Caco-2 (cell line): ENCODE data around the gene RIF1. TPM values are rescaled to one million over a fixed set of nuclear protein-coding genes. Genes with fewer than 3 reads are reported as not detected.

Source experiments
- BruUV-seq: library from RNA; stranded (reverse); fragments of 400-500 nt; replicated peaks from 2 replicates; lab custom pipeline; 2021; lab: Mats Ljungman, UMichigan
- CTCF ChIA-PET: fragments of 300-600 bp; sonication (Branson Sonifier 250); formaldehyde crosslinking; loops from one replicate; lab custom pipeline; 2022; ENCODE audit warnings: antibody characterized with exemption; lab: Charles Lee
- POLR2A ChIA-PET: fragments of 300-600 bp; sonication (Branson Sonifier 250); formaldehyde crosslinking; loops from one replicate; lab custom pipeline; 2022; ENCODE audit warnings: antibody characterized with exemption; lab: Charles Lee
- DNase-seq, 2 experiments: peaks; one replicate each; pipeline versions ENCODE4 v3.0.0 to v3.0.0-alpha.2; 2020 to 2022
- H3K27me3 ChIP-seq: replicated peaks from 2 replicates; pipeline ENCODE4 v1.6.0; 2011; ENCODE audit warnings: low read length; ENCODE audit not compliant: control insufficient read depth, insufficient read depth
- H3K36me3 ChIP-seq: 2 replicates; pipeline ENCODE4 v1.5.1; 2011; ENCODE audit warnings: low read length; ENCODE audit not compliant: control insufficient read depth, insufficient read depth
- H3K4me1 ChIP-seq: fragments of 250-450 bp; sonication (Bioruptor Pico); 2 replicates; pipeline ENCODE4 v1.5.1; 2020; ENCODE audit warnings: mild to moderate bottlenecking
- H3K4me3 ChIP-seq: 2 replicates; pipeline ENCODE4 v1.5.1; 2011; ENCODE audit warnings: low read depth, mild to moderate bottlenecking, control low read depth, low read length
- H3K9me3 ChIP-seq: fragments of 250-450 bp; sonication (Bioruptor Pico); 2 replicates; pipeline ENCODE4 v1.5.1; 2020; ENCODE audit warnings: mild to moderate bottlenecking, moderate library complexity
- H3K27ac Mint-ChIP-seq: one replicate; pipeline ENCODE4 v1.8.0; 2022; ENCODE audit warnings: mixed read lengths; ENCODE audit not compliant: unreplicated experiment
- H3K27me3 Mint-ChIP-seq: one replicate; pipeline ENCODE4 v1.8.0; 2022; ENCODE audit warnings: mixed read lengths; ENCODE audit not compliant: insufficient read depth, unreplicated experiment
- H3K36me3 Mint-ChIP-seq: one replicate; pipeline ENCODE4 v1.8.0; 2022; ENCODE audit warnings: mild to moderate bottlenecking, mixed read lengths; ENCODE audit not compliant: insufficient read depth, unreplicated experiment
- H3K4me1 Mint-ChIP-seq: one replicate; pipeline ENCODE4 v1.8.0; 2022; ENCODE audit warnings: low read depth, mixed read lengths; ENCODE audit not compliant: unreplicated experiment
- H3K4me3 Mint-ChIP-seq: one replicate; pipeline ENCODE4 v1.8.0; 2022; ENCODE audit warnings: mild to moderate bottlenecking, moderate library complexity, mixed read lengths; ENCODE audit not compliant: unreplicated experiment
- H3K9me3 Mint-ChIP-seq: one replicate; pipeline ENCODE4 v1.8.0; 2022; ENCODE audit warnings: mixed read lengths; ENCODE audit not compliant: unreplicated experiment
- intact Hi-C: fragments of 100-400 bp; cut with micrococcal nuclease; formaldehyde crosslinking; loops from one replicate; pipeline ENCODE4 v1.10.0; 2022; ENCODE audit not compliant: unreplicated experiment
- total RNA-seq: library from RNA; stranded (reverse); gene quantifications from 2 replicates; pipeline ENCODE4 v1.2.3, GENCODE V29; 2022
- TF ChIP-seq, protein P1 (sequence below), 2 experiments: fragments of 200-600 bp in 1 of 2; IDR thresholded peaks; 1 replicate in 1 of 2; 2 replicates in 1 of 2; pipeline versions ENCODE4 v1.5.1 to v1.8.0; 2011 to 2022; ENCODE audit warnings: antibody characterized with exemption in 1 of 2, control low read depth in 1 of 2, inconsistent platforms in 1 of 2, low read depth in 1 of 2, low read length in 1 of 2, mild to moderate bottlenecking in 1 of 2, moderate library complexity in 1 of 2; ENCODE audit not compliant: insufficient read depth in 1 of 2, severe bottlenecking in 1 of 2, unreplicated experiment in 1 of 2

RIF1 gene
- total RNA-seq, 1 experiment from 2014 or later, result 63.9 TPM

DNA sequence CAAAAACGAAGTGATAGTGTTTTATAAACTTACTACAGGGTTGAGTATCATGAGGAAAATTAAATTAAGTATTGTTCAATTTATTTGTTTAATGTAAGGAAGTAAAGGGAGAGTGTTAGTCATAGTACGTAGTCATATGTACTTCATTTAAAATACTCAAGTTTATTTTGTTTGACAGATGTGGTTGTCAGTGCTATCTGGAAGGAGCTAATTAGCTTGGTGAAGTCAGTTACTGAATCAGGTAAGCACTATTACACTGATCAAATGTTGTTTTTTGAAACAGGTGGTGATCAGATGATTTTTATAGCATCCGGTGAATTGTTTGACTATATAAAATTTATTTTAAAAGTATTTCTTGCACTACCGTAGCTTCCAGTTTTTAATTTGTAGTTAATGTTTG, 28.8 kb downstream of the RIF1 start:
- Histone ChIP-seq H3K27me3 (no peaks in the 10 kb centered on the region), H3K4me3 (no peak overlapping the region), H3K9me3 (no peaks in the 10 kb centered on the region), H3K4me1 (no peaks in the 10 kb centered on the region), H3K36me3 (no peaks in the 10 kb centered on the region)
- Mint-ChIP-seq H3K4me1 (no peaks in the 10 kb centered on the region), H3K27me3 (no peaks in the 10 kb centered on the region), H3K9me3 (no peaks in the 10 kb centered on the region), H3K4me3 (no peak overlapping the region), H3K36me3 (peaks cover 88% of the 10 kb centered on the region), H3K27ac (no peak overlapping the region)
- BruUV-seq, result no TSS peak
- no peak for DNase-seq
- POLR2A ChIA-PET, result no interaction called here
- CTCF ChIA-PET, result interaction anchor here (0.6 to 0.7 kb wide), 2 partner anchors 8 to 20 kb away, joined by 3 to 4 read pairs; no protein-coding TSS in a partner anchor
- TF ChIP-seq, protein P1, sequence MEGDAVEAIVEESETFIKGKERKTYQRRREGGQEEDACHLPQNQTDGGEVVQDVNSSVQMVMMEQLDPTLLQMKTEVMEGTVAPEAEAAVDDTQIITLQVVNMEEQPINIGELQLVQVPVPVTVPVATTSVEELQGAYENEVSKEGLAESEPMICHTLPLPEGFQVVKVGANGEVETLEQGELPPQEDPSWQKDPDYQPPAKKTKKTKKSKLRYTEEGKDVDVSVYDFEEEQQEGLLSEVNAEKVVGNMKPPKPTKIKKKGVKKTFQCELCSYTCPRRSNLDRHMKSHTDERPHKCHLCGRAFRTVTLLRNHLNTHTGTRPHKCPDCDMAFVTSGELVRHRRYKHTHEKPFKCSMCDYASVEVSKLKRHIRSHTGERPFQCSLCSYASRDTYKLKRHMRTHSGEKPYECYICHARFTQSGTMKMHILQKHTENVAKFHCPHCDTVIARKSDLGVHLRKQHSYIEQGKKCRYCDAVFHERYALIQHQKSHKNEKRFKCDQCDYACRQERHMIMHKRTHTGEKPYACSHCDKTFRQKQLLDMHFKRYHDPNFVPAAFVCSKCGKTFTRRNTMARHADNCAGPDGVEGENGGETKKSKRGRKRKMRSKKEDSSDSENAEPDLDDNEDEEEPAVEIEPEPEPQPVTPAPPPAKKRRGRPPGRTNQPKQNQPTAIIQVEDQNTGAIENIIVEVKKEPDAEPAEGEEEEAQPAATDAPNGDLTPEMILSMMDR (IDR thresholded peaks at IDR 0.05; ENCODE audit: insufficient read depth in 1 of 2, low read depth in 1 of 2, low read length in 1 of 2, severe bottlenecking in 1 of 2, unreplicated experiment in 1 of 2), result no peak
- intact Hi-C loops, result no loop called here

DNA sequence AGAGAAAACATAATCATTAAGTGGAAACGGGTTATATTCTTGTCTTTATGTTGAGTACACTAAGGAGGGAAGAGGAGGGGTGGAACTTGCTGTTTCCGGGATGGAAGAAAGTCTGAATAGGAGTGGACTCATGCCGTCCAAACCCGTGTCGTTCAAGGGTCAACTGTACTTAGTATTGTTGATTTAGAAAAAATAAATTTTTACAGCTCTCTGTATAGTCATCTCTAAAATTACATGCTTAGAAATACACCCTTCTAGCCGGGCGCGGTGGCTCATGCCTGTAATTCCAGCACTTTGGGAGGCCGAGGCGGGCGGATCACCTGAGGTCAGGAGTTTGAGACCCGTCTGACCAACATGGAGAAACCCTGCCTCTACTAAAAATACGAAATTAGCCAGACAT, 29.4 kb downstream of the RIF1 start:
- intact Hi-C loops, result no loop called here

DNA sequence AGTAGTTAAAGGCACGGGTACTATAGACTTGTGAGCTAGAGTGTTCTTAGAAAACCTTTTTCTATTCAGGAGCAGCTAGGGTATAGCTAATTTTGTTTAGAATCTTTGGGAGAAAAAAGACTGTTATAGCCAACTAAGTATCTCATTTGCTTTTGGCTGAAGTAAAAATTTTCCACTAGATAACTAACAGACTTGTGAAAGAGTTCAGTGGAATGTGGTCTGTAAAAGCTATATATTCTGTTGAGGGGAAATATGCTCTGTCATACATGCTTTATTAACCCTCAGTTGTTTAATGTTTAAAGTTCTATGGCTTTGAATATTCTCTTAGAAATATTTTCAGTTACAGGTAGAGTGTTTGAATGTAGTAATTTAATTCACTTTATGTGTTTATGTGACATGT, 49.7 kb downstream of the RIF1 start:
- no peak for DNase-seq
- Mint-ChIP-seq H3K27me3 (no peaks in the 10 kb centered on the region), H3K4me1 (no peaks in the 10 kb centered on the region), H3K9me3 (no peaks in the 10 kb centered on the region), H3K4me3 (no peak overlapping the region), H3K36me3 (peaks cover 86% of the 10 kb centered on the region), H3K27ac (no peak overlapping the region)
- intact Hi-C loops, result no loop called here
- H3K9me3 ChIP-seq, result no peaks in the 10 kb centered on the region
- H3K36me3 ChIP-seq, result peaks cover 1% of the 10 kb centered on the region
- H3K4me1 ChIP-seq, result no peaks in the 10 kb centered on the region
- TF ChIP-seq, protein P1 (IDR thresholded peaks at IDR 0.05; ENCODE audit: insufficient read depth in 1 of 2, low read depth in 1 of 2, low read length in 1 of 2, severe bottlenecking in 1 of 2, unreplicated experiment in 1 of 2), result no peak
- POLR2A ChIA-PET, result no interaction called here
- no peaks in the 10 kb centered on the region for H3K27me3 ChIP-seq
- H3K4me3 ChIP-seq, result no peak overlapping the region
- CTCF ChIA-PET, result no interaction called here
- BruUV-seq, result no TSS peak

More for the DNA sequence above, 29.4 kb downstream of the RIF1 start:
- CTCF ChIA-PET, result interaction anchor here (0.6 kb wide), 1 partner anchor 8 kb away, joined by 4 read pairs; no protein-coding TSS in a partner anchor
- no peaks in the 10 kb centered on the region for H3K27me3 ChIP-seq
- Mint-ChIP-seq H3K9me3 (no peaks in the 10 kb centered on the region), H3K27me3 (no peaks in the 10 kb centered on the region), H3K36me3 (peaks cover 88% of the 10 kb centered on the region), H3K4me1 (no peaks in the 10 kb centered on the region), H3K4me3 (no peak overlapping the region), H3K27ac (no peak overlapping the region)
- no peak for DNase-seq
- no peaks in the 10 kb centered on the region for H3K36me3 ChIP-seq
- H3K4me1 ChIP-seq, result no peaks in the 10 kb centered on the region
- TF ChIP-seq, protein P1 (IDR thresholded peaks at IDR 0.05; ENCODE audit: insufficient read depth in 1 of 2, low read depth in 1 of 2, low read length in 1 of 2, severe bottlenecking in 1 of 2, unreplicated experiment in 1 of 2), result no peak
- no peaks in the 10 kb centered on the region for H3K9me3 ChIP-seq
- no peak overlapping the region for H3K4me3 ChIP-seq
- POLR2A ChIA-PET, result no interaction called here
- no TSS peak for BruUV-seq
